H1 (cell line): ENCODE measurements around the gene BIRC2. TPM values are rescaled to one million over a fixed set of nuclear protein-coding genes. Genes with fewer than 3 reads are reported as not detected.

Experiments
- CTCF ChIA-PET: fragments of 300-600 bp; sonication (Branson Sonifier 250); formaldehyde crosslinking; loops from one replicate; lab custom pipeline; 2021; ENCODE audit not compliant: partially characterized antibody; lab: Charles Lee
- POLR2A ChIA-PET: fragments of 300-600 bp; sonication (Branson Sonifier 250); formaldehyde crosslinking; loops from one replicate; lab custom pipeline; 2021; ENCODE audit warnings: inconsistent platforms; ENCODE audit not compliant: partially characterized antibody; lab: Charles Lee
- DNase-seq, 2 experiments: peaks; one replicate each; pipeline versions ENCODE4 v3.0.0 to v3.0.0-alpha.2; 2010 to 2022; ENCODE audit warnings: low spot score in 2 of 2, low read depth in 1 of 2, mixed read lengths in 1 of 2
- FAIRE-seq: peaks from 2 replicates; lab custom pipeline; 2011; peaks lifted over from hg19 to GRCh38; lab: Jason Lieb, UNC
- H2AFZ ChIP-seq: 2 replicates; pipeline ENCODE4 v1.8.1; 2012; ENCODE audit warnings: low read length, inconsistent platforms
- H2AK5ac ChIP-seq: 2 replicates; pipeline ENCODE4 v1.6.1; 2013; ENCODE audit warnings: low read depth, low read length
- H2BK120ac ChIP-seq: replicated peaks from 2 replicates; pipeline ENCODE3; 2013; ENCODE audit warnings: low read depth, low read length, inconsistent platforms
- H2BK12ac ChIP-seq: 2 replicates; pipeline ENCODE4 v1.6.1; 2013; ENCODE audit warnings: low read depth, low read length
- H2BK15ac ChIP-seq: 2 replicates; pipeline ENCODE4 v1.6.1; 2013; ENCODE audit warnings: low read length
- H2BK20ac ChIP-seq: 2 replicates; pipeline ENCODE4 v1.6.1; 2013; ENCODE audit warnings: low read length
- H2BK5ac ChIP-seq: 2 replicates; pipeline ENCODE4 v1.6.1; 2013; ENCODE audit warnings: low read depth, low read length
- H3K14ac ChIP-seq: 2 replicates; pipeline ENCODE4 v1.6.1; 2013; ENCODE audit warnings: inconsistent platforms; ENCODE audit not compliant: insufficient read length
- H3K18ac ChIP-seq: 2 replicates; pipeline ENCODE4 v1.6.1; 2013; ENCODE audit warnings: low read length; ENCODE audit errors: extremely low read depth
- H3K23ac ChIP-seq: 2 replicates; pipeline ENCODE4 v1.6.1; 2013; ENCODE audit warnings: inconsistent platforms; ENCODE audit not compliant: insufficient read length
- H3K23me2 ChIP-seq: 2 replicates; pipeline ENCODE4 v1.6.1; 2013; ENCODE audit warnings: low read depth, low read length
- H3K27ac ChIP-seq: 2 replicates; pipeline ENCODE4 v1.6.1; 2011; ENCODE audit warnings: low read depth, low read length, inconsistent platforms
- H3K27me3 ChIP-seq, 4 experiments: replicated peaks in 1 of 4; 1 replicate in 1 of 4; 2 replicates in 3 of 4; pipeline versions ENCODE4 v1.6.1 to v1.8.1; 2011 to 2013; ENCODE audit warnings: low read length in 3 of 4, mild to moderate bottlenecking in 3 of 4, inconsistent platforms in 2 of 4, mixed read lengths in 2 of 4, moderate library complexity in 1 of 4; ENCODE audit not compliant: control insufficient read depth in 3 of 4, insufficient read depth in 3 of 4; ENCODE audit errors: extremely low read depth in 1 of 4
- H3K36me3 ChIP-seq, 4 experiments: 2 replicates each; pipeline versions ENCODE4 v1.6.1 to v1.8.1; 2011 to 2013; ENCODE audit warnings: mild to moderate bottlenecking in 4 of 4, low read length in 3 of 4, moderate library complexity in 2 of 4, control low read depth in 1 of 4, inconsistent platforms in 1 of 4; ENCODE audit not compliant: insufficient read depth in 4 of 4, control insufficient read depth in 2 of 4
- H3K4ac ChIP-seq: replicated peaks from 2 replicates; pipeline ENCODE3; 2013; ENCODE audit warnings: low read length, low read depth, mixed read lengths, inconsistent platforms; ENCODE audit not compliant: insufficient read length
- H3K4me1 ChIP-seq, 4 experiments: replicated peaks in 1 of 4; 1 replicate in 1 of 4; 2 replicates in 3 of 4; pipeline versions ENCODE4 v1.6.1 to v1.8.1; 2011 to 2013; ENCODE audit warnings: low read length in 3 of 4, inconsistent platforms in 2 of 4, mixed read lengths in 1 of 4; ENCODE audit not compliant: insufficient read depth in 4 of 4, control insufficient read depth in 3 of 4
- H3K4me2 ChIP-seq, 2 experiments: 2 replicates each; pipeline versions ENCODE4 v1.6.1 to v1.8.1; 2011 to 2013; ENCODE audit warnings: low read depth in 2 of 2, low read length in 2 of 2, control low read depth in 1 of 2, inconsistent platforms in 1 of 2, mild to moderate bottlenecking in 1 of 2; ENCODE audit not compliant: insufficient read depth in 1 of 2
- H3K4me3 ChIP-seq, 4 experiments: fragments of 200-600, 300-600 bp in 1 of 4; sonication (generic), shearing (Covaris generic), sonication (Bioruptor Twin) in 1 of 4; 2 replicates each; pipeline versions ENCODE4 v1.5.1 to v1.8.1; 2011 to 2016; ENCODE audit warnings: low read length in 4 of 4, low read depth in 3 of 4, control low read depth in 2 of 4, inconsistent platforms in 2 of 4, mild to moderate bottlenecking in 2 of 4, mixed read lengths in 1 of 4, moderate library complexity in 1 of 4; ENCODE audit not compliant: insufficient read depth in 2 of 4; ENCODE audit errors: extremely low read depth in 1 of 4
- H3K56ac ChIP-seq: replicated peaks from 2 replicates; pipeline ENCODE3; 2013; ENCODE audit warnings: low read depth, mild to moderate bottlenecking, mixed read lengths, low read length, inconsistent platforms; ENCODE audit not compliant: insufficient read length
- H3K79me1 ChIP-seq: 2 replicates; pipeline ENCODE4 v1.6.1; 2013; ENCODE audit warnings: low read depth, low read length, control low read depth
- H3K79me2 ChIP-seq, 2 experiments: 2 replicates each; pipeline versions ENCODE4 v1.6.1 to v1.8.1; 2012 to 2013; ENCODE audit warnings: low read length in 2 of 2, mild to moderate bottlenecking in 2 of 2, inconsistent platforms in 1 of 2; ENCODE audit not compliant: insufficient read depth in 2 of 2, control insufficient read depth in 1 of 2
- H3K9ac ChIP-seq, 4 experiments: replicated peaks in 1 of 4; 1 replicate in 1 of 4; 2 replicates in 3 of 4; pipeline versions ENCODE4 v1.6.1 to v1.8.1; 2011 to 2013; ENCODE audit warnings: low read depth in 3 of 4, low read length in 3 of 4, control low read depth in 2 of 4, mild to moderate bottlenecking in 2 of 4, moderate library complexity in 2 of 4, inconsistent platforms in 1 of 4; ENCODE audit errors: extremely low read depth in 1 of 4
- H3K9me3 ChIP-seq, 2 experiments: 2 replicates each; pipeline versions ENCODE4 v1.6.1 to v1.8.1; 2012 to 2013; ENCODE audit warnings: mild to moderate bottlenecking in 2 of 2, moderate library complexity in 2 of 2, control low read depth in 1 of 2, inconsistent platforms in 1 of 2, low read depth in 1 of 2, low read length in 1 of 2, mixed read lengths in 1 of 2; ENCODE audit not compliant: insufficient read depth in 2 of 2
- H4K20me1 ChIP-seq, 2 experiments: replicated peaks in 1 of 2; 2 replicates each; pipeline versions ENCODE3 to v1.8.1; 2011 to 2013; ENCODE audit warnings: inconsistent platforms in 2 of 2, low read length in 2 of 2, mild to moderate bottlenecking in 1 of 2; ENCODE audit not compliant: insufficient read depth in 2 of 2, control insufficient read depth in 1 of 2
- H4K5ac ChIP-seq: 2 replicates; pipeline ENCODE4 v1.6.1; 2013; ENCODE audit warnings: low read length, low read depth, mixed read lengths, inconsistent platforms; ENCODE audit not compliant: insufficient read length
- H4K8ac ChIP-seq: 2 replicates; pipeline ENCODE4 v1.8.0; 2013; ENCODE audit warnings: mild to moderate bottlenecking, moderate library complexity, low read length, inconsistent platforms; ENCODE audit not compliant: insufficient read depth; ENCODE audit errors: extremely low read depth
- H4K91ac ChIP-seq: replicated peaks from 2 replicates; pipeline ENCODE3; 2013; ENCODE audit warnings: low read length, mixed read lengths, inconsistent platforms; ENCODE audit not compliant: insufficient read length
- ASH2L ChIP-seq: fragments of 200-600, 300-600 bp; sonication (generic); IDR thresholded peaks from one replicate; pipeline ENCODE4 v1.7.1; 2017; ENCODE audit warnings: low read length
- CTBP2 ChIP-seq: IDR thresholded peaks from 2 replicates; pipeline ENCODE4 v1.7.0; 2011; ENCODE audit warnings: borderline replicate concordance, mild to moderate bottlenecking, moderate library complexity, mixed read lengths, low read length; ENCODE audit not compliant: insufficient read depth, insufficient read length
- EZH2 ChIP-seq: fragments of 200-600 bp; sonication (generic); IDR thresholded peaks from 2 replicates; pipeline ENCODE4 v1.7.1; 2012; ENCODE audit warnings: low read depth, mild to moderate bottlenecking, moderate library complexity, low read length, inconsistent platforms; ENCODE audit not compliant: severe bottlenecking
- POU5F1 ChIP-seq: IDR thresholded peaks from 2 replicates; pipeline ENCODE4 v1.6.1; 2011; ENCODE audit warnings: low read depth, mild to moderate bottlenecking, low read length, moderate library complexity
- RFX5 ChIP-seq: IDR thresholded peaks from 2 replicates; pipeline ENCODE4 v1.6.1; 2011; ENCODE audit warnings: low read depth, low read length, improper control_type of control experiment, borderline replicate concordance
- RXRA ChIP-seq: IDR thresholded peaks from 2 replicates; pipeline ENCODE4 v1.6.1; 2011; ENCODE audit warnings: low read depth, mild to moderate bottlenecking, low read length, moderate library complexity; ENCODE audit not compliant: insufficient read depth
- TAF1 ChIP-seq: IDR thresholded peaks from 2 replicates; pipeline ENCODE4 v1.6.1; 2011; ENCODE audit warnings: mild to moderate bottlenecking, low read depth, low read length
- TCF12 ChIP-seq: IDR thresholded peaks from 2 replicates; pipeline ENCODE4 v1.6.1; 2011; ENCODE audit warnings: low read depth, mild to moderate bottlenecking, low read length
- TEAD4 ChIP-seq: IDR thresholded peaks from 2 replicates; pipeline ENCODE4 v1.6.1; 2012; ENCODE audit warnings: low read depth, low read length, inconsistent platforms, mixed read lengths
- WGBS, 2 experiments: shearing (Covaris generic) in 1 of 2; methylation state at CpG; one replicate each; pipeline versions ENCODE4 v1.1.6 to v1.1.7; 2013 to 2015; ENCODE audit warnings: low lambda C conversion rate in 2 of 2, mixed read lengths in 2 of 2, inconsistent platforms in 1 of 2, low coverage in 1 of 2, missing lambda C conversion rate in 1 of 2; ENCODE audit not compliant: insufficient replicate concordance in 2 of 2, insufficient coverage in 1 of 2, insufficient read length in 1 of 2; ENCODE audit errors: extremely low coverage in 1 of 2, missing lambda C conversion rate in 1 of 2; 5-methylcytosine and 5-hydroxymethylcytosine counted together
- polyA plus RNA-seq, 7 experiments: library from polyadenylated mRNA; depleted of rRNA in 3 of 7; stranded (reverse) in 5 of 7; unstranded in 2 of 7; fragments of >200 nt in 5 of 7; fragments of 200-250 nt in 2 of 7; gene quantifications; 1 replicate in 5 of 7; 2 replicates in 1 of 7; 4 replicates in 1 of 7; pipeline versions ENCODE4 v1.2.1 to v1.2.3, GENCODE V29; 2011 to 2013; ENCODE audit warnings: missing spikeins in 2 of 7, mixed read lengths in 2 of 7
- total RNA-seq: library from RNA; stranded (reverse); fragmentation: NEBNext Ultra II Directional; extraction: Animal tissue kit (Norgen Biotek cat#: 25700); gene quantifications from 2 replicates; pipeline ENCODE4 v1.2.1, GENCODE V29; 2021
- TF ChIP-seq, protein P1 (sequence below), 3 experiments: IDR thresholded peaks; 1 replicate in 2 of 3; 2 replicates in 1 of 3; pipeline versions ENCODE4 v1.5.1 to v1.6.1; 2011; ENCODE audit warnings: low read length in 3 of 3, mild to moderate bottlenecking in 3 of 3, inconsistent platforms in 2 of 3, low read depth in 1 of 3, moderate library complexity in 1 of 3; ENCODE audit not compliant: insufficient read depth in 1 of 3; ENCODE audit errors: control extremely low read depth in 1 of 3
- TF ChIP-seq, protein P2 (sequence below): IDR thresholded peaks from 2 replicates; pipeline ENCODE4 v1.6.1; 2012; ENCODE audit warnings: inconsistent platforms

Gene BIRC2
- total and polyA plus RNA-seq, 2 of the 8 experiments (the other 6 are each of a cell fraction or from before 2014, with no cell fraction given), result 18.4 to 24.7 TPM

DNA sequence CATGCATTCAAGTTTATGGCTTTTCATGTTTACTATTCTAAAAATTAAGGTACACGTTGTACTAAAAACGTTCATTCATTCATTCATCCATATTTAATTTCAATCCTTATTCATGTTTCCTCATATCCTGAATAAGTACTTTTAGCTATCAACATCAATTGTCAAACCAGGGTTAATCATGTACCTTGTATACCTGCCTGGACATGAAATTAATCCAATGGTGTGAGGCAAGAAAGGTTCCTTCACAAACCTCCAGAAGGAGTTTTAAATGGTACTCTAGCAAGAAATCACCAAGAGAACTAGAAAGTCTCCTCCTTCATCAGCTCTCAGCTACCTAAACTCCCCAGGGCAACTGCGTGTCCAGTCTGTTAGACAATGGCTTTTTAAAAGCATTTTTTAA, 72.2 kb downstream of the BIRC2 start:
- Histone ChIP-seq H2BK12ac (no peak overlapping the region), H2BK15ac (no peak overlapping the region), H3K36me3 (no peaks in the 10 kb centered on the region; a peak in 1 of 8 replicates), H3K18ac (no peak overlapping the region), H2AK5ac (no peak overlapping the region), H3K4me1 (no peaks in the 10 kb centered on the region), H3K79me1 (peaks cover 3% of the 10 kb centered on the region), H4K5ac (no peak overlapping the region), H3K14ac (no peak overlapping the region), H3K27ac (no peak overlapping the region), H3K4me2 (no peak overlapping the region), H4K8ac (no peak overlapping the region), H4K20me1 (peaks cover 0 to 1% of the 10 kb centered on the region in 2 experiments), H3K79me2 (peaks cover 0 to 40% of the 10 kb centered on the region in 2 experiments; a peak in 2 of 4 replicates), H3K9ac (no peak overlapping the region), H3K23me2 (no peaks in the 10 kb centered on the region), H3K27me3 (no peaks in the 10 kb centered on the region), H3K9me3 (no peaks in the 10 kb centered on the region), H3K56ac (no peak overlapping the region), H2BK5ac (no peak overlapping the region), H3K4me3 (no peak overlapping the region), H3K23ac (no peak overlapping the region), H2BK120ac (no peak overlapping the region), H2AFZ (no peak overlapping the region), H4K91ac (no peak overlapping the region), H3K4ac (no peak overlapping the region), H2BK20ac (no peak overlapping the region)
- FAIRE-seq (no peak), DNase-seq (no peak)
- CTCF ChIA-PET, result interaction anchor here (0.8 to 1.7 kb wide), 3 partner anchors 11 to 659 kb away, joined by 3 to 5 read pairs (median 5); no protein-coding TSS in a partner anchor
- 99 to 100% methylated on average over 2 to 3 of the region's 3 CpGs for WGBS, 2 experiments
- POLR2A ChIA-PET, result no interaction called here
- TF ChIP-seq POU5F1, result no peak
- TF ChIP-seq ASH2L, result no peak
- TF ChIP-seq EZH2, result no peak
- TF ChIP-seq, protein P1, sequence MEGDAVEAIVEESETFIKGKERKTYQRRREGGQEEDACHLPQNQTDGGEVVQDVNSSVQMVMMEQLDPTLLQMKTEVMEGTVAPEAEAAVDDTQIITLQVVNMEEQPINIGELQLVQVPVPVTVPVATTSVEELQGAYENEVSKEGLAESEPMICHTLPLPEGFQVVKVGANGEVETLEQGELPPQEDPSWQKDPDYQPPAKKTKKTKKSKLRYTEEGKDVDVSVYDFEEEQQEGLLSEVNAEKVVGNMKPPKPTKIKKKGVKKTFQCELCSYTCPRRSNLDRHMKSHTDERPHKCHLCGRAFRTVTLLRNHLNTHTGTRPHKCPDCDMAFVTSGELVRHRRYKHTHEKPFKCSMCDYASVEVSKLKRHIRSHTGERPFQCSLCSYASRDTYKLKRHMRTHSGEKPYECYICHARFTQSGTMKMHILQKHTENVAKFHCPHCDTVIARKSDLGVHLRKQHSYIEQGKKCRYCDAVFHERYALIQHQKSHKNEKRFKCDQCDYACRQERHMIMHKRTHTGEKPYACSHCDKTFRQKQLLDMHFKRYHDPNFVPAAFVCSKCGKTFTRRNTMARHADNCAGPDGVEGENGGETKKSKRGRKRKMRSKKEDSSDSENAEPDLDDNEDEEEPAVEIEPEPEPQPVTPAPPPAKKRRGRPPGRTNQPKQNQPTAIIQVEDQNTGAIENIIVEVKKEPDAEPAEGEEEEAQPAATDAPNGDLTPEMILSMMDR (IDR thresholded peaks at IDR 0.05; ENCODE audit: control extremely low read depth in 1 of 3, insufficient read depth in 1 of 3, low read depth in 1 of 3, low read length in 3 of 3), result no peak
- no peak for TF ChIP-seq TCF12
- no peak for TF ChIP-seq RXRA
- no peak for TF ChIP-seq TEAD4
- no peak for TF ChIP-seq TAF1
- TF ChIP-seq, protein P2, sequence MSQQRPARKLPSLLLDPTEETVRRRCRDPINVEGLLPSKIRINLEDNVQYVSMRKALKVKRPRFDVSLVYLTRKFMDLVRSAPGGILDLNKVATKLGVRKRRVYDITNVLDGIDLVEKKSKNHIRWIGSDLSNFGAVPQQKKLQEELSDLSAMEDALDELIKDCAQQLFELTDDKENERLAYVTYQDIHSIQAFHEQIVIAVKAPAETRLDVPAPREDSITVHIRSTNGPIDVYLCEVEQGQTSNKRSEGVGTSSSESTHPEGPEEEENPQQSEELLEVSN, result no peak
- no peak for TF ChIP-seq CTBP2
- no peak for TF ChIP-seq RFX5
